ENCODE measurements around the gene SEPHS1. TPM values are rescaled to one million over a fixed set of nuclear protein-coding genes. Genes with fewer than 3 reads are reported as not detected.

SEPHS1 gene
- total RNA-seq, 1 experiment from 2014 or later, result 63.0 TPM

DNA sequence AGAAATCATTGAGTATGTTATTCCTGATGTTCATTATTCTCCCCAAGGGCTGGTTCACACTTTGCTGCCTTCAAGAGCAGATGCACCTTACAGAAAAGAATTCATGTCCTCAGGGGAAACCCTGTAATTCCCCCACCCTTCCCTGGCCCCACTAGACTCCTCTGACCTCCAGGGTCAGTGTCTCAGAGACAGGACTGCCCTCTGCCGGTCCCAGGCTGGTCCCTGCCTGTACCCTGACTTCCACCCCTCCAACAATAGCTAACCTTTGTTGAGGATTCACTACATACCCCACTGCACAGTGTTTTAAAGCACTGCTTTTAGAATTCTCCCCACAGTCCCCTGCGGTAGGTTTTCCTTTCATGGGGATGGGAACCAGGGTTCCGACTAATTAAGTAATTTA is 4.4 kb upstream of the SEPHS1 start:
- Histone ChIP-seq H3K4me3 (no peak overlapping the region), H2AFZ (no peak overlapping the region), H3K9me2 (ENCODE audit: insufficient read depth) (no peaks in the 10 kb centered on the region), H3K36me3 (ENCODE audit: low read depth) (no peaks in the 10 kb centered on the region), H4K20me1 (ENCODE audit: insufficient read depth) (no peaks in the 10 kb centered on the region), H3K27me3 (ENCODE audit: insufficient read depth, low read depth) (peaks cover 6% of the 10 kb centered on the region), H3K9me3 (ENCODE audit: insufficient read depth, low read depth) (no peaks in the 10 kb centered on the region), H3K27ac (no peak overlapping the region), H3K4me2 (no peak overlapping the region), H3K79me2 (ENCODE audit: low read depth) (no peaks in the 10 kb centered on the region), H3K4me1 (replicated peaks; ENCODE audit: insufficient read depth) (0 out of 2 replicates have a peak, but pooled peaks cover 6% of the 10 kb centered on the region), H3F3A (ENCODE audit: insufficient read depth, low read depth) (peaks cover 9% of the 10 kb centered on the region; the same call in 1 of the 2 replicates)
- ChIA-PET CTCF (interaction anchor here (0.6 kb wide), 2 partner anchors 51 to 173 kb away, joined by 3 to 4 read pairs; no protein-coding TSS in a partner anchor), POLR2A (ENCODE audit: unreplicated experiment) (no interaction called here)
- no TSS peak for BruUV-seq (replicated peaks)
- no peak for TF ChIP-seq EZH2 (IDR thresholded peaks at IDR 0.05; ENCODE audit: low read depth)
- TF ChIP-seq, protein P1, sequence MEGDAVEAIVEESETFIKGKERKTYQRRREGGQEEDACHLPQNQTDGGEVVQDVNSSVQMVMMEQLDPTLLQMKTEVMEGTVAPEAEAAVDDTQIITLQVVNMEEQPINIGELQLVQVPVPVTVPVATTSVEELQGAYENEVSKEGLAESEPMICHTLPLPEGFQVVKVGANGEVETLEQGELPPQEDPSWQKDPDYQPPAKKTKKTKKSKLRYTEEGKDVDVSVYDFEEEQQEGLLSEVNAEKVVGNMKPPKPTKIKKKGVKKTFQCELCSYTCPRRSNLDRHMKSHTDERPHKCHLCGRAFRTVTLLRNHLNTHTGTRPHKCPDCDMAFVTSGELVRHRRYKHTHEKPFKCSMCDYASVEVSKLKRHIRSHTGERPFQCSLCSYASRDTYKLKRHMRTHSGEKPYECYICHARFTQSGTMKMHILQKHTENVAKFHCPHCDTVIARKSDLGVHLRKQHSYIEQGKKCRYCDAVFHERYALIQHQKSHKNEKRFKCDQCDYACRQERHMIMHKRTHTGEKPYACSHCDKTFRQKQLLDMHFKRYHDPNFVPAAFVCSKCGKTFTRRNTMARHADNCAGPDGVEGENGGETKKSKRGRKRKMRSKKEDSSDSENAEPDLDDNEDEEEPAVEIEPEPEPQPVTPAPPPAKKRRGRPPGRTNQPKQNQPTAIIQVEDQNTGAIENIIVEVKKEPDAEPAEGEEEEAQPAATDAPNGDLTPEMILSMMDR (conservative IDR thresholded peaks at IDR 0.05), result no peak
- DNase-seq, result no peak
- intact Hi-C loops (cut with micrococcal nuclease; ENCODE audit: unreplicated experiment), result no loop called here

DNA sequence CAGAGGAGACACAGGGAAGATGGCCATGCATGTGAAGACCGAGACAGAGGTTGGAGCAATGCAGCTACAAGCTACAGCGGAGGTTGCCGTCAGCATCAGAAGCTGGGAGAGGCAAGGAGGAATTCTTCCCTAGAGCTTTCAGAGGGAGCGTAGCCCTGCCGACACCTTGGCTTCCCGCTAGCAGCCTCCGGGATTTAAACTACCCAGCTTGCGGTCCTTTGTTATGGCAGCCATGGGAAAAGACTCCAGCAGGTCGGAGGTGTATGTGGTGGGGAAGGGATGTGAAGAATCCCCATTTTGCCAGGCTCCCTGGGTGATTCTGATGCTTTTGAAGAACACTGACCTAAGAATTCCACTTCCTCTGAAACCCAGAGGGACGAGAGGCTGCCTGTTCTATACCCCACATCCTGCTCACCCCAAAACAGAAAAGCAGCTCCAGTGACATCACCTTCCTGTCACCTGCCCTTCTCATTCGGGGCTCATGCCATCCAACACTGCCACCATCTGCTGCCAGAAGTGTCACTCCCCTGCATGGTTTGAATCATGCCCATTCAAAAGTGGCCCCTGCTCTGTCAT is 3.3 kb upstream of the SEPHS1 start:
- no peak overlapping the region for H2AFZ ChIP-seq
- peaks cover 9% of the 10 kb centered on the region; the same call in 1 of the 2 replicates for H3F3A ChIP-seq (ENCODE audit: insufficient read depth, low read depth)
- H3K4me2 ChIP-seq, result no peak overlapping the region
- no peaks in the 10 kb centered on the region for H3K36me3 ChIP-seq (ENCODE audit: low read depth)
- BruUV-seq (replicated peaks), result no TSS peak
- TF ChIP-seq, protein P1 (conservative IDR thresholded peaks at IDR 0.05), result no peak
- no peak for TF ChIP-seq EZH2 (IDR thresholded peaks at IDR 0.05; ENCODE audit: low read depth)
- no peaks in the 10 kb centered on the region for H3K9me3 ChIP-seq (ENCODE audit: insufficient read depth, low read depth)
- no peaks in the 10 kb centered on the region for H4K20me1 ChIP-seq (ENCODE audit: insufficient read depth)
- no peak overlapping the region for H3K4me3 ChIP-seq
- peaks cover 7% of the 10 kb centered on the region for H3K79me2 ChIP-seq (ENCODE audit: low read depth)
- ChIA-PET CTCF (no interaction called here), POLR2A (ENCODE audit: unreplicated experiment) (interaction anchor here (0.6 to 0.8 kb wide), 2 partner anchors 37 to 244 kb away, joined by 3 to 5 read pairs; no protein-coding TSS in a partner anchor)
- H3K9me2 ChIP-seq (ENCODE audit: insufficient read depth), result no peaks in the 10 kb centered on the region
- H3K4me1 ChIP-seq (replicated peaks; ENCODE audit: insufficient read depth), result 0 out of 2 replicates have a peak, but pooled peaks cover 7% of the 10 kb centered on the region
- H3K27ac ChIP-seq, result no peak overlapping the region
- H3K27me3 ChIP-seq (ENCODE audit: insufficient read depth, low read depth), result peaks cover 2% of the 10 kb centered on the region; the same call in 1 of the 2 replicates
- no peak for DNase-seq
- intact Hi-C loops (cut with micrococcal nuclease; ENCODE audit: unreplicated experiment), result no loop called here

DNA sequence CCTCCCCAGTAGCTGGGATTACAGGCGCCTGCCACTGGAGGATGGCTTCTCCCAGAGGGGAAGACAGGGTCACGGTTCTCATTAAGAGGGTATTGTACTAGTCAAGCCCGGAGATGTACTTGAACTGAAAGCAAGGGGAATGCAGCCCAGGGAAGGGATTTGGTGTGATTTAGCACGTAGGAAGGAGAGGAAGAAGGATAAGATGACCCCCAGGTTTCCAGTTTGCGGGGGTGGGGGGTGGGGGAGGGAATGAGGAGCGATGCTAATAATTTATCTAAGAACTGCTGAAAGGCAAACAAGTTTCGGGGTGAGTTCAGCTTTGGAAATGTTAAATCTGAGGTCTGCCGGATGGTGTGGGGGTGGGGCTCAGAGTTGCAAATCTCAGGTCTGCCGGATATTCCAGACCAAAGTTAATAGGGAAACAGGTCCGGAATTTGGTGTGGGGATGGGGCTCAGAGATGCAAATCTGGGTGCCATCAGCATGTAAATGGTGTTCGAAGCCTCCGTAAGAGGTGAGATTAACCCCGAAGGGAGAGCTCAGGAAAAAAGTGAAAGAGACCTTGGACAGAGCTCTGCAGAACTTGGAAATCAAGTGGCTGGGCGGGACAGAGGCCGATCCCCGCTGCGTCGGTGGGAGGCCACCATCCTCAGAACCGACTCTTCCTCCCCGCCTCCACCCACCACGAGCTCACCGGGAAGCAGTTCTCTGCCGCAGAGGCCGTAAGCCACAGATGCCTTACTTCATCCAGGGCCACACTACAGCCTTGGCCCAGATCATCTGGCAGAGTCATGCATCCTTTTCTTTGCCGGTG is 1.6 kb upstream of the SEPHS1 start:
- TF ChIP-seq EZH2 (IDR thresholded peaks at IDR 0.05; ENCODE audit: low read depth), result no peak
- TF ChIP-seq, protein P1 (conservative IDR thresholded peaks at IDR 0.05), result no peak
- ChIA-PET CTCF (interaction anchor here (0.7 kb wide), 2 partner anchors 22 to 33 kb away, joined by 3 to 10 read pairs; no protein-coding TSS in a partner anchor), POLR2A (ENCODE audit: unreplicated experiment) (no interaction called here)
- no TSS peak for BruUV-seq (replicated peaks)
- peak; percentile 36 to 55 for DNase-seq
- Histone ChIP-seq H3K36me3 (ENCODE audit: low read depth) (no peaks in the 10 kb centered on the region), H3K4me3 (peak overlapping the region; percentile 92), H3K79me2 (ENCODE audit: low read depth) (peaks cover 25% of the 10 kb centered on the region), H3K27ac (no peak overlapping the region), H4K20me1 (ENCODE audit: insufficient read depth) (no peaks in the 10 kb centered on the region), H2AFZ (peak overlapping the region; percentile 74), H3K27me3 (ENCODE audit: insufficient read depth, low read depth) (no peaks in the 10 kb centered on the region), H3K9me2 (ENCODE audit: insufficient read depth) (no peaks in the 10 kb centered on the region), H3K4me1 (replicated peaks; ENCODE audit: insufficient read depth) (0 out of 2 replicates have a peak, but pooled peaks cover 15% of the 10 kb centered on the region), H3K4me2 (peak overlapping the region; percentile 78), H3K9me3 (ENCODE audit: insufficient read depth, low read depth) (no peaks in the 10 kb centered on the region), H3F3A (ENCODE audit: insufficient read depth, low read depth) (peaks cover 9% of the 10 kb centered on the region; the same call in 1 of the 2 replicates)
- intact Hi-C loops (cut with micrococcal nuclease; ENCODE audit: unreplicated experiment), result no loop called here
